A549 treated with AZD9567 at 1 μM for 4 hours (cell line): ENCODE measurements around the gene TXNDC16. TPM values are rescaled to one million over a fixed set of nuclear protein-coding genes. Genes with fewer than 3 reads are reported as not detected.

ENCODE experiments used
- total RNA-seq: library from RNA; stranded (reverse); fragments of 200-300 nt; extraction: Qiagen RNA extraction; gene quantifications from 5 replicates; pipeline ENCODE4 v1.2.3, GENCODE V29; 2022; ENCODE audit not compliant: insufficient read depth

Gene TXNDC16
- 0.78 to 1.8 TPM (median 1.3 TPM) in 5 replicates for total RNA-seq

GRCh38 chr14:52552063-52552988, at the start of gene TXNDC16, which contains the start of gene GPR137C:
TSS of gene TXNDC16 (minus strand) at chr14:52552505. CDS start at chr14:52543557, 8,948 bp downstream.
TSS of gene GPR137C (plus strand) at chr14:52552836. CDS start at chr14:52553148, 312 bp downstream.

Other genes starting within 250 kb of the TXNDC16 start
- gene PTGER2, start 238.2 kb downstream of the TXNDC16 start, total RNA-seq = 2.2 to 3.0 TPM (median 2.6 TPM) in 5 replicates
- gene GPR137C, start 331 bp upstream of the TXNDC16 start, total RNA-seq = 0.08 to 0.18 TPM (median 0.17 TPM) in 4 of 5 replicates, not detected in the other
- gene ERO1A, start 143.1 kb upstream of the TXNDC16 start, total RNA-seq = 47.3 to 53.8 TPM (median 52.9 TPM) in 5 replicates
- 79.1 to 100 TPM (median 87.4 TPM) in 5 replicates for gene PSMC6, start 154.7 kb upstream of the TXNDC16 start, total RNA-seq
- 5.1 to 7.1 TPM (median 6.3 TPM) in 5 replicates for gene STYX, start 177.7 kb upstream of the TXNDC16 start, total RNA-seq
- gene GNPNAT1, start 239.1 kb upstream of the TXNDC16 start, total RNA-seq = 45.7 to 53.9 TPM (median 48.3 TPM) in 5 replicates